Right ventricle myocardium inferior (tissue), 1 donor: ENCODE results near the gene COBLL1. TPM values are rescaled to one million over a fixed set of nuclear protein-coding genes. Genes with fewer than 3 reads are reported as not detected.

Experiments used
- ATAC-seq: fragments of 200-7000 bp; cut with Tn5 transposase; one replicate; pipeline ENCODE4 v1.9.1; 2020; ENCODE audit warnings: mild to moderate bottlenecking, moderate library complexity
- DNase-seq: peaks from one replicate; pipeline ENCODE4 v3.0.0; 2021; ENCODE audit errors: missing footprints
- intact Hi-C: fragments of 100-400 bp; cut with DNase I; formaldehyde crosslinking; loops from one replicate; pipeline ENCODE4 v1.11.0; 2022
- total RNA-seq: library from RNA; stranded (reverse); fragmentation: NEBNext Ultra II Directional; extraction: Animal tissue kit (Norgen Biotek cat#: 25700); gene quantifications from one replicate; pipeline ENCODE4 v1.2.1, GENCODE V29; 2021
- donor health status: DM: no; HTN: yes; CAD: no; lungs with severe emphysema.

The COBLL1 gene
- total RNA-seq, 1 donor from 2014 or later, result 15.2 TPM

GRCh38 chr2:164675027-164675426 is 166.6 kb downstream of the COBLL1 start:
- DNase-seq, result no peak
- intact Hi-C loops, result no loop called here
- no peak for ATAC-seq

GRCh38 chr2:164671664-164672396 is 169.8 kb downstream of the COBLL1 start:
- intact Hi-C loops, result no loop called here
- DNase-seq (no peak), ATAC-seq (no peak)

GRCh38 chr2:164669291-164669690 is 172.3 kb downstream of the COBLL1 start:
- intact Hi-C loops, result no loop called here
- no peak for ATAC-seq
- no peak for DNase-seq

- ATAC-seq (no peak), DNase-seq (no peak)
- intact Hi-C loops, result no loop called here
These were observed 174.1 kb downstream of the COBLL1 start for GRCh38 chr2:164667566-164667965.

GRCh38 chr2:164664070-164664469 is 177.6 kb downstream of the COBLL1 start:
- intact Hi-C loops, result no loop called here
- ATAC-seq (no peak), DNase-seq (no peak)

- intact Hi-C loops, result loop anchor here (2.0 kb wide), 1 partner anchor 42 kb away; the partner anchor contains the start of gene GRB14
- ATAC-seq (no peak), DNase-seq (no peak)
These were observed 178.6 kb downstream of the COBLL1 start for GRCh38 chr2:164662868-164663631.

GRCh38 chr2:164662066-164662465 is 179.6 kb downstream of the COBLL1 start:
- ATAC-seq (peak; percentile 59), DNase-seq (no peak)
- intact Hi-C loops, result loop anchor here (2.0 kb wide), 1 partner anchor 41 kb away; the partner anchor contains the start of gene GRB14

GRCh38 chr2:164661349-164661748 is 180.3 kb downstream of the COBLL1 start:
- DNase-seq (no peak), ATAC-seq (no peak)
- intact Hi-C loops, result no loop called here

- intact Hi-C loops, result no loop called here
- DNase-seq, result no peak
- ATAC-seq, result no peak
These were observed 184.5 kb downstream of the COBLL1 start for GRCh38 chr2:164657129-164657528.

GRCh38 chr2:164655750-164656149 is 185.9 kb downstream of the COBLL1 start:
- ATAC-seq (no peak), DNase-seq (no peak)
- intact Hi-C loops, result no loop called here

GRCh38 chr2:164655336-164655735 is 186.3 kb downstream of the COBLL1 start:
- DNase-seq (no peak), ATAC-seq (no peak)
- intact Hi-C loops, result no loop called here

- no peak for DNase-seq
- intact Hi-C loops, result no loop called here
- no peak for ATAC-seq
These were observed 190.3 kb downstream of the COBLL1 start for GRCh38 chr2:164651361-164651760.

GRCh38 chr2:164644036-164644700 is 197.5 kb downstream of the COBLL1 start:
- intact Hi-C loops, result no loop called here
- DNase-seq (no peak), ATAC-seq (no peak)

GRCh38 chr2:164642946-164643555 is 198.6 kb downstream of the COBLL1 start:
- DNase-seq, result no peak
- intact Hi-C loops, result no loop called here
- no peak for ATAC-seq

GRCh38 chr2:164642268-164642667 is 199.4 kb downstream of the COBLL1 start:
- DNase-seq (no peak), ATAC-seq (no peak)
- intact Hi-C loops, result no loop called here
